Bronchial epithelial cell (primary cell): ENCODE data around the gene ERBB4. TPM values are rescaled to one million over a fixed set of nuclear protein-coding genes. Genes with fewer than 3 reads are reported as not detected.
A peak's percentile ranks its signal among the peaks of the same experiment; 100 is the strongest.

Experiments used
- DNase-seq: peaks from one replicate; pipeline ENCODE4 v3.0.0-alpha.2; 2010; ENCODE audit warnings: low read depth
- FAIRE-seq: peaks from 2 replicates; lab custom pipeline; 2011; peaks lifted over from hg19 to GRCh38; lab: Jason Lieb, UNC
- H3K27me3 ChIP-seq: 2 replicates; pipeline ENCODE4 v1.5.1; 2011; ENCODE audit warnings: low read length; ENCODE audit not compliant: control insufficient read depth, insufficient read depth
- H3K36me3 ChIP-seq: 2 replicates; pipeline ENCODE4 v1.5.1; 2011; ENCODE audit warnings: low read length; ENCODE audit not compliant: control insufficient read depth, insufficient read depth
- H3K4me3 ChIP-seq: 2 replicates; pipeline ENCODE4 v1.5.1; 2011; ENCODE audit warnings: mild to moderate bottlenecking, low read depth, low read length, control low read depth
- total RNA-seq: library from RNA; depleted of rRNA; stranded (reverse); fragments of >200 nt; gene quantifications from 2 replicates; pipeline ENCODE4 v1.2.1, GENCODE V29; 2014
- TF ChIP-seq, protein P1 (sequence below): IDR thresholded peaks from 2 replicates; pipeline ENCODE4 v1.5.1; 2011; ENCODE audit warnings: mild to moderate bottlenecking, moderate library complexity, low read length, control low read depth, inconsistent platforms; ENCODE audit not compliant: insufficient read depth, severe bottlenecking

ERBB4 gene
- total RNA-seq, 1 donor from 2014 or later = under 0.01 TPM

DNA sequence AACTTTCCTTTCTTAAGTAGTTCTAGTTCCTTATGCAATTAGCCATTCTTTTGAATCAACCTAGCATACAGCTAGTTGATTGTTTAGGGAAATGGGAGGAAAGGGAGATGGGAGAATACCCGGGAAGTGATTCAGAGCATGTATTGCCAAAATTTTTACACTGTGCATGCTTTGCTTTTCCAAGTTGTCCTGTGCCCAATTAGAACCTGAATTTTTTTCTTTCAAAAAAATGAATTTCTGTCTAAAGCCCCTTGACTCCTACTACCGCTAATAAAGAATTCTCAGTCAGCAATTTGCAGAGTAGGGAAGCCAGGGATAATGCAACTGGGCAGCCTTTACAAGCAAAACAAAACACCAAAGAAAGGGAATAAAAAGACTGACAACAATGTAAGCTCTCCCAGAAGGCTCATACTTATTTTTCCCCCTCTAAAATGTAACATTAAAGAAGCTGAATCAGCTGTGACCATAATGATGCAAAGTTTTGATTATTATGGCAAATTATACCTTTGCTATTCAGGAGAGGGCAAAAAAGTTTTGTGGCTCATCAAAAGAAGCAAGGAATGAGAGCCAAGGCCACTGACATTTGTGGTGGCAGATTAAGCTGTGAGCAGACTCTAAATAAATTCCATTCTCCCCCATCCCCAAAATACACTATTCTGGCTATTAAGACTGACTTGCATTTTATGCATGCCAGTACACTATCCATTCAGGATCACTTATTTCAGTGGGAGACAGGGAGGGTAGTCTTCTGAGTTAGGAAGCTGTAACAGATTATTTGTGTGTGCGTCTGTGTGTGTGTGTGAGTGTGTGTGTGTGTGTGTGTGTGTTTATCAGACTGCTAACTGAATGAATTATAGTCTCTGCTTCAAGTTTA, 174.3 kb downstream of the ERBB4 start:
- DNase-seq (peak; percentile 33), FAIRE-seq (no peak)
- Histone ChIP-seq H3K36me3 (no peaks in the 10 kb centered on the region), H3K27me3 (no peaks in the 10 kb centered on the region), H3K4me3 (no peak overlapping the region)
- TF ChIP-seq, protein P1, sequence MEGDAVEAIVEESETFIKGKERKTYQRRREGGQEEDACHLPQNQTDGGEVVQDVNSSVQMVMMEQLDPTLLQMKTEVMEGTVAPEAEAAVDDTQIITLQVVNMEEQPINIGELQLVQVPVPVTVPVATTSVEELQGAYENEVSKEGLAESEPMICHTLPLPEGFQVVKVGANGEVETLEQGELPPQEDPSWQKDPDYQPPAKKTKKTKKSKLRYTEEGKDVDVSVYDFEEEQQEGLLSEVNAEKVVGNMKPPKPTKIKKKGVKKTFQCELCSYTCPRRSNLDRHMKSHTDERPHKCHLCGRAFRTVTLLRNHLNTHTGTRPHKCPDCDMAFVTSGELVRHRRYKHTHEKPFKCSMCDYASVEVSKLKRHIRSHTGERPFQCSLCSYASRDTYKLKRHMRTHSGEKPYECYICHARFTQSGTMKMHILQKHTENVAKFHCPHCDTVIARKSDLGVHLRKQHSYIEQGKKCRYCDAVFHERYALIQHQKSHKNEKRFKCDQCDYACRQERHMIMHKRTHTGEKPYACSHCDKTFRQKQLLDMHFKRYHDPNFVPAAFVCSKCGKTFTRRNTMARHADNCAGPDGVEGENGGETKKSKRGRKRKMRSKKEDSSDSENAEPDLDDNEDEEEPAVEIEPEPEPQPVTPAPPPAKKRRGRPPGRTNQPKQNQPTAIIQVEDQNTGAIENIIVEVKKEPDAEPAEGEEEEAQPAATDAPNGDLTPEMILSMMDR = no peak

DNA sequence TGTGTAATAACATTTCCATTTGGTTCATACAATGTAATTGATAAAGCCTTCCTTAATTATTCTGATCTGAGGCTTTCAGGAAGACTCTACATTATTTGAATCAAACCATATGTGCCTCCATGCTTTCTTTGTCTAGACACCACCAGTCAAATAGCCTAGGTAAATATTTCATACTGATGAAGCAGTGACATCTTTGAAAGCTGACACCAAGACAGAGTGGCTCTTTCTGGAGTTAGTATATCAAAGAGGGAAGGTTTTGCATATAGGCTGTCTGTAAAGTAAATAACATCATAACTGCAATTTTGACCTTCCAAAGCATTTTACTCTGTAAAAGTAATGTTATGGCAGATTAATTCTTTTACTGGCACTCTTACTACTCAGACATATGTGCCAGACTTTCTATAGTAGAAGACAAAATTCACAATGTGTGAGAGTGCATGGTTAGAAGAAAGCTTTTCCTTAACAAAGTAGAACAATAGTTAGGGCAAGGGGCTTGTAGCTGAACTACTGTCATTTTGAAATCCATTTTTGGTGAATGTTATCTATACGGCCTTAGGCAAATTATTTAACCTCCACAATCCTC, 177.3 kb downstream of the ERBB4 start:
- no peak for FAIRE-seq
- H3K4me3 ChIP-seq = no peak overlapping the region
- DNase-seq = no peak
- H3K27me3 ChIP-seq = no peaks in the 10 kb centered on the region
- H3K36me3 ChIP-seq = no peaks in the 10 kb centered on the region
- TF ChIP-seq, protein P1 = no peak

DNA sequence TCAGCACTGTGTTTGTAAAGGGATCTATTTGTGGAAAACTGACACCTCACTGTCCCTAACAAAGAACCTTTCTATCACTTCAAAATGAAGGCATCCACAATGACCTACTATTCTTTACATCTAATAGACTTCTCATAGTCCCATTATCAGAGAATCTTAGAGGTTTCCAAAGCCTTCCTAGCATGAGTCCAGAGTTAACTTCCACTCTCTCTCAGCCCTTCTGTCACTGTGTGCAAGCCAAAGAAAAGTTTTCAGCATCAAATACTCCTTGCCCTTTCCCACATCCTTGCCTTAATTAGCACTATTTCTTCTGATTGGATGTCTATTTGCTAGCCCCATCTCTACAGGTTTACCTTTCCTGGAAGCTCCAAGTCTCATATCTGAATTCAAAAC, 178.5 kb downstream of the ERBB4 start:
- no peak for FAIRE-seq
- no peak for DNase-seq
- TF ChIP-seq, protein P1 = no peak
- Histone ChIP-seq H3K27me3 (no peaks in the 10 kb centered on the region), H3K36me3 (no peaks in the 10 kb centered on the region), H3K4me3 (no peak overlapping the region)

DNA sequence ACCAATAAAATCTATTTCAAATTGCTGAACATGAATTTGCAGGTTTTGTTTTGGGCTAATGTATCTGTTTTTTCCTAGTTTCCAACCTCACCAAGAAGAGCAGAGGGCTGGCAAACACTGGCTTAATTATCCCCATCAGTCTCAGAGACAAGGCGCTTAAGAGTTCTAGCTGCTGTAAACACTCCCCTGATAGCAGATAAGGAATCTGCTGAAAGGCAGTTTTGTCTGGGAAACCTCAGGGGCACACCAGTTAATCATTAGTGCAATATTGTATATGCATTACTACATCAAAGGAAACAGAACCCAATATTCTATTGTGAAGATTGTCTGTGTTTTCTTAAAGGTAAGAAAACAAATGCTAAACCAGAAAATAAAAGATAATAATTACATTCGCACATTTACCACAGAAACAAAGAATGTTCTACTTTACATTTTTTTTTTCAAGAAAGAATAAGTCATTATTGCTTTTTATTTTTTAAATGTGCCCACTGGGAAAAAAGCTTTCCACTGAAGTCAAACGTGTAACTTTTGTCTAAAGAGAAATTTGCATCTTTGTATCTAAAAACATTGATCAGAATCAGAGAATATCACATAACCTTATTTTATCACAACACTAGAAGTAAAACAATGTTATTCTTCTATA, 179.1 kb downstream of the ERBB4 start:
- TF ChIP-seq, protein P1 = no peak
- no peak for FAIRE-seq
- no peaks in the 10 kb centered on the region for H3K27me3 ChIP-seq
- no peaks in the 10 kb centered on the region for H3K36me3 ChIP-seq
- no peak for DNase-seq
- no peak overlapping the region for H3K4me3 ChIP-seq

DNA sequence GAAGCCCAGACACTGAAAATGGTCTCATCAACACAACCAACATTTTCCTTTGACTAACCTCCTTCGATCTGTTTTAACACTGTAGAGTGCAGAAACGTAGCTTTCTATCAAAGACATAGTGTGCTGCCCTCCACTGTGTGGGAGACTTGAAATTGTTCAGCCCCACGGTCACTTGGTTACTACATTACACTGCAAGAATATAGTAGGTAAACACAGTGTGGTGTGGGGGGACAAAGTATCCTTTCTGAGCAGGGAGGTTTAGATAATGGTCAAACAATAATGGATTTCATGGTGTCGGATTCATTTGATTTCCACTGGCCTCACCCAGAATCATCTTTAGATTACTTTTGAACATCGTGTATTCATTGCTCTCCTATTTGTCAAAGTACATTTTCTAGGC, 181.0 kb downstream of the ERBB4 start:
- Histone ChIP-seq H3K4me3 (no peak overlapping the region), H3K36me3 (no peaks in the 10 kb centered on the region), H3K27me3 (no peaks in the 10 kb centered on the region)
- DNase-seq = no peak
- TF ChIP-seq, protein P1 = no peak
- FAIRE-seq = no peak
